ENCODE data around the gene LSM14B.

Gene LSM14B

DNA sequence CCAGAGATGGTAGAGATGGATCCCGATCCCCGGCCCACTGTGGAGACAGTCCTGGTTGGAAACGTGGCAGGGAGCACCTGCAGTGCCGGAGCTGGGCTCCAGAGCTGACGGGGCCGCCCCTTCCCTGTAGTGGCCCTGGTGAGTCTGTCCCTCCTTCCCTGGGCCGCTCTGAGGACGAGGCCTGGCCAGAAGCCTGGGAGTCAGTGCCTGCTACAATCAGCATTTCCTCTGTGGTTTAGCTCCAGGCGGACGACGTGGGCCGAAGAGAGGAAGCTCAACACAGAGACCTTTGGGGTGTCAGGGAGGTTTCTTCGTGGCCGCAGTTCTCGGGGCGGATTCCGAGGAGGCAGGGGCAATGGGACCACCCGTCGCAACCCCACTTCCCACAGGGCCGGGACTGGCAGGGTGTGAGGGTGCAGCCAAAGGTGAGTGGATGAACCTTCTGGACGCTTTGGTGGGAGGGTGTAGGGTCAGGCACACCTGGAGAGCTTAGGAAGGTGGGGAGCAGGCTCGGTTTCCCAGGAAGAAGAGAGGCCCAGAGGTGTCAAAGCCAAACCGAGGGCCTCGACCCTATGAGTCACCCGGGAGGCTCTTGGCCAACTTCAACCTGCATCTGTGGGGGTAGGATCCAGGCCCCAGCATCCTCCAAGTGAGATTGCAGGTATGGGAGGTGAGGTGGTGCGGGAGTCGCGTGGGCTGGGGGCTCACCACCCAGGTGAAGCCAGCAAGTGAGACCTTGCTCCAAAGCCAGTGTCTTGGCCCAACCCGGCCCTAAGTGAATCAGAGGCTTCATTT, 11.0 kb downstream of the LSM14B start:
- no peak for DNase-seq (ENCODE audit: low spot score)

DNA sequence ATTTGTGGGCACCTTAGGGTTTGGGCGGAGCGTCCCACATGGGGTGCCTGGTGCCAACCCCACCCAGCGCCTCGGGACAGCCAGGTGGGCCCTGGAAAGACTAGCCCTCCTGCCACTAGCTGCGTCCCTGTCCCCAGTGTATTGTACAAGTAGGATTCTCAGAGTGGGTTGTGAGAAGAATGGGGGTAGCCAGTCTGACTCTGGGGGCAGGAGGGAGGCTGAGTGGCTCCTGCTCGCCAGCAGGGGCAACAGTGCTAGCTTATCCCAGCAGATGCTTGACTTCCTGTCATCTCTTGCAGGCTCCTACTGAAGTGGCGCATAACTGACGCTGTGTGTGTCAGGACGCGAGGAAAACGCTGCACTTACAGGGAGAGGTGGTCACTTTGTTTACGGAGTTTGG, 11.6 kb downstream of the LSM14B start:
- no peak for DNase-seq (ENCODE audit: low spot score)

DNA sequence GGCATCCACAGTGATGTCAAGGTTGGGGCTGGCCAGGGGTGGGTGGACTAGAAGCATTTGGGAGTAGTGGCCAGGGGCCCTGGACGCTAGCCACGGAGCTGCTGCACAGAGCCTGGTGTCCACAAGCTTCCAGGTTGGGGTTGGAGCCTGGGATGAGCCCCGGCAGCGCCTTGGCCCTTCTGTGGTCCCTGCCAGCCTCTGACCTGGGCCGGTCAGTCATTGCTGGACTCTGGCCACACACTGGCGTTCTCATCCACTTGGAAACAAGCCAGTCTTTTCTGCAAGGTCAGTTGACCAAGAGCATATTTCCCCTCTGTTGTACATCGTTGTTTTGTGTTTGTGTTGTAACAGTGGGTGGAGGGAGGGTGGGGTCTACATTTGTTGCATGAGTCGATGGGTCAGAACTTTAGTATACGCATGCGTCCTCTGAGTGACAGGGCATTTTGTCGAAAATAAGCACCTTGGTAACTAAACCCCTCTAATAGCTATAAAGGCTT, 12.5 kb downstream of the LSM14B start:
- DNase-seq (ENCODE audit: low spot score), result no peak

DNA sequence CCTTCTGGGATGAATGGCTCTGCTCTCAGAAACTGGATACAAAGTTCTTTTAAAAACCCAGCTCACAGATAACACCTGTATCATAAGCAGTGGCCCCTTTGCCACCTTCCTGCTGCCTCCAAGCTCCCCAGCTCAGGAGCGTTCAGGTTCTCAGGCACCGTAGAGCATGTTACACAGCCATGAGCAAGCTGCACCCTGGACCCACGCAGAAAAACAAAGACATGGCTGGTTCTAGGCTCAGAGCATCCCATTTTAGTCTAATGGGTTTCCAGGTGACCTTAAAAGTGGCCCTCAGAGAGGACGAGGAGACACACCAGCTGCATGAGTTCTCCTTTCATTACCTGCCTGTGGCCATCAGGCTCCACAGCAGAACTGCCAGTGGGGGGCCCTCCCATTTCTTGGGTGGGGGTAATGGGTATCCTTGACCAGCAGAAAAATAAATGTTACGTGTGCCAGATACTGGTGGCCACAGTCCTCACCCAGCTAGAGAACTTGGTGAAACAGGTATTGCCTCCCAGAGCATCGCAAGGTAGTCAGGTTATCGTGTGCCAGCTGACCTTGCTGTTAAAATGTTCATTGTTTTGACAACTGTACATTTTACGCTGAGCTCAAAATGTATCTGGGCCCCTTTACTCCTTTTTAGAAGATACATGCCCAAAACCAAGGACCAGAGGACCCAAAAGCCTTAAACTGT, 13.4 kb downstream of the LSM14B start:
- DNase-seq (ENCODE audit: low spot score), result no peak

DNA sequence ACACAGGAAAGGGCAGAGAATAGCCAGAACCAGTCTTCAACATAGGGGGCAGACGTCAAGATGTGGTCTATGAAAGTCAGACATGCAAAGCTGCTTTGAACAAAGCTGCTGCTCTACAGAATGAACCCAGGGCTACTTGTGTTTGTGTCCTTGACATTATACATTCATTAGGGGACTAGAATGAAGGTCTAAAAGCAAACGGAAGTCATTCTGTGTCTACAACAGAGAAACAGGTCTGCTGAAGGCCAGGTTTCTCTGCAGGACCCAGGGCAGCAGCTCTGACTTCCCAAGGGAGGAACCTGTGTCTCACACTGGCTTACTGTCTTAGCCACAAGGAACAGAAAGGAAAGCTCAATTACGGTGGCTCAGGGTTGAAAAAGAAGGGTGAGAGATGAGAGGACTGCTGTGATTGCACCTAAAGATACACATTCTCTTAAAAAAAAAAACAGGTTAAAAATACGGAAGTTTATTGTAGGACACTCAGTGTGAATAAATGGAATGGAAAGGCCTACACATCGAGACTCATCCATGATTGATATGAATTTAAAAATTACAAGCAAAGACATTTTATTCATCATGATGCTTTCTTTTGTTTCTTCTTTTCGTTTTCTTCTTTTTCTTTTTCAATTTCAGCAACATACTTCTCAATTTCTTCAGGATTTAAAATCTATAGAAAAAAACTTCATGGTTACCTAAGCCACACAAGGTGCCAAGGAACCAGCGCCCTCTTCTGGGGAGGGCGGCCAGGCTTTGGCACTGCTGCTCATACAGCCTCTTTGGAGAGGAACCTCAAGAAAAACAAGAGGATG, 14.2 kb downstream of the LSM14B start:
- DNase-seq (ENCODE audit: low spot score), result peak; percentile 69

DNA sequence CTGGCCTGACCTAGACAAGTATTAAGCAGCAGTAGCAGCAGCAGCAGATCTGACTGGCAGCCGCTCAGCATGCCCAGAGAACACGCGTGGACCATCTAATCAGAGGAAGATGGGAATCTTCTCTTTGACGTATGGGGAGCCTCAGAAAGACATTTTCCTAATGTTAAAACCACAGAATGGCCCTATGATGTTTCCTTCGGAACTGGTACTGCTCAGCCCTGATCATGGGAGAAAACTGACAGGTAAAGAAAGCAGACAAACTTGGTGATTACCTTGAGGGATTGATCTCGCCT, 14.8 kb downstream of the LSM14B start:
- DNase-seq (ENCODE audit: low spot score), result no peak

DNA sequence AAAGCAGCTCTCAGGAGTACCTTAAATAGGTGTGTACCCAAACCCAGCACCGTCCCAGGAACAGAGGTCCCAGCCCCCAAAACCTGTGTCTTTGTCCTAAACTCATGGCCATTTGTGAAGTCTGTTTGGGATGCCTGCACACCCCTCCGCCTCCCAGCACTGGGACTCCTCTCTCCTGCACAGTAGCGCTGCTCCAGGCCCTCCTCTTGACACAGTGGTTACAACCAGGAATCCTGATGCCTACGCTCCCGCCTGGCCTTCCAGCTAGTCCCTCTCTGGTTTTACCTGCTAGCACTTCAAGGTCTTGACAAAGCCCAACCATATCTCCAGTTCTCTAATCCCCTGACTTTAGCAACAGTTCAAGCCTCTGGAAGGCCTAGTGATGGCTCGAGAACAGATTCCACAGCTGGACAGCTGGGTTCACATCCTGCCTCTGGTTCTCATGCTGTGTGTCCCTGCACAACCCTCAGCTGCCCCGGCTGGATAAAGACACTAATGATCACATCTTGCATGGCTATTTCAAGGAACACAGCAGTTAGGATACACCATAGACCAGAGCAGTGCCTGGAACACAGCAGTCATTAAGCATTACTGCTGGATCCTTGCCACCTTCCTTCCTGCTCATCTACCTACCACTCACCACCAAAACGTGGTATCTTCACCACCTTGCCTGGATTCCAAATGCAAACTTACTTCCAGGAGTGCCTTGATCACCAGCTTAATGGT, 15.4 kb downstream of the LSM14B start:
- DNase-seq (ENCODE audit: low spot score), result no peak

DNA sequence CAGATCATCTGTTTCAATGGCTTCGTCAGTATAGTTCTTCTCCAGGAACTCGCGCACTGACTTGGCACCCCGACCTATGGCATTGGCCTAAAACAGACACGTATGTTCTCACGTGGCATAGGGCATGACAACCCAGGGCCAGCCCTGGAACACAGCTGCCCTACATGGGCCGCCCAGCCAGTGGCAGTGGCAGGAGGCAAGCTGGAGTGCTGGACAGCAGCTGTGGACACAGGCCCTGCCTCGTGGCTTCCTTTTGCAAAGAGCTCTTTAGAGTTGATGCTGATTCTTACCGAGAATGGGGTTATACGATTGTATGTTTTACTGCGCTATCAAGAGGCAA, 15.9 kb downstream of the LSM14B start:
- DNase-seq (ENCODE audit: low spot score), result no peak

DNA sequence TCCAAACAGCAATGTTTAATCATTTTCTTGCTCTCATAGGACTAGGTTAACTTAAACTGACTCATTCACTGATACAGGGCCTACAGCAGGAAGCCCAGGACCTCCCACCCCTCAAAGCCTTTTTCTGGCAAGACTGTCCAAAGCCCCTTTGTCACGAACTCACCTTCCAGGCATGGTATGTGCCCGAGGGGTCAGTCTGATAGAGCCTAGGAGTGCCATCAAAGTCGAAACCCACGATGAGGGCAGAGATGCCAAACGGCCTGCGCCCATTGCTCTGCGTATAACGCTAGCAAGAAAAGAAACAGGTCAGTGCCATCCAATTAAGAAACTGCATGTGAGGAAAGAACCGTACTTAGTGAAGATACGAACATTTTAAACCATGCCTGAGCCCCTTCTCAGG, 16.6 kb downstream of the LSM14B start:
- no peak for DNase-seq (ENCODE audit: low spot score)

DNA sequence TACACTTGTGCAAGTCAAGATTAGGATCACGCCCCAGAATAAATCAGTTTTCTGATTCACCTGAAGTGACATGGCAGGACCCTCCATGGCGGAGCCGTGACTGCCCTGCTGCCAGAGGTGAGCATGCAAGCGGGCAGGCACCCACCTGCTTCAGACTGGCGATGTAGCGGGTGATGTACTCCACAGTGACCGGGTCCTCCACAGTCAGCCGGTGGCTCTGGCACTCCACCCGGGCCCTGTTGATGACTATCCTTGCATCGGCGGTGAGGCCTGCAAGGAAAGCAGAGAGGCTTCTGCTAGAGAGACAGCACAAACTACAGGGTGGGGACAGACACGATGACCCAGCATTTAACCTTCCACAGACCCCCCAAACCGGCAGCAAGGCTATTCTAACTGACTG, 17.4 kb downstream of the LSM14B start:
- DNase-seq (ENCODE audit: low spot score), result no peak

DNA sequence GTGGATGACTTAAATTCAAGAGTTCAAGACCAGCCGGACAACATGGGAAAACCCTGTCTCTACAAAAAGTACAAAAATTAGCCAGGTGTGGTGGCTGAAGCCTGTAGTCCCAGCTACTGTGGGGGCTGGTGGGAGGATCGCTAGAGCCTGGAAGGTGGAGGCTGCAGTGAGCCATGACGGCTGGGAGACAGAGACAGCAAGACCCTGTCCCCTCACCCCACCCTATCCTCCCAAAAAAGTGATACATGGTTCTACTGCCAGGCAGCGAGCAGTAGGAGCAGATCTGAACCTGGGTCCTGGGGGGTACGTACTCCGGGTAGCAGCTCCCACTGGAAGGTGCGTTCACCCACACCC, 18.7 kb downstream of the LSM14B start:
- DNase-seq (ENCODE audit: low spot score), result no peak

DNA sequence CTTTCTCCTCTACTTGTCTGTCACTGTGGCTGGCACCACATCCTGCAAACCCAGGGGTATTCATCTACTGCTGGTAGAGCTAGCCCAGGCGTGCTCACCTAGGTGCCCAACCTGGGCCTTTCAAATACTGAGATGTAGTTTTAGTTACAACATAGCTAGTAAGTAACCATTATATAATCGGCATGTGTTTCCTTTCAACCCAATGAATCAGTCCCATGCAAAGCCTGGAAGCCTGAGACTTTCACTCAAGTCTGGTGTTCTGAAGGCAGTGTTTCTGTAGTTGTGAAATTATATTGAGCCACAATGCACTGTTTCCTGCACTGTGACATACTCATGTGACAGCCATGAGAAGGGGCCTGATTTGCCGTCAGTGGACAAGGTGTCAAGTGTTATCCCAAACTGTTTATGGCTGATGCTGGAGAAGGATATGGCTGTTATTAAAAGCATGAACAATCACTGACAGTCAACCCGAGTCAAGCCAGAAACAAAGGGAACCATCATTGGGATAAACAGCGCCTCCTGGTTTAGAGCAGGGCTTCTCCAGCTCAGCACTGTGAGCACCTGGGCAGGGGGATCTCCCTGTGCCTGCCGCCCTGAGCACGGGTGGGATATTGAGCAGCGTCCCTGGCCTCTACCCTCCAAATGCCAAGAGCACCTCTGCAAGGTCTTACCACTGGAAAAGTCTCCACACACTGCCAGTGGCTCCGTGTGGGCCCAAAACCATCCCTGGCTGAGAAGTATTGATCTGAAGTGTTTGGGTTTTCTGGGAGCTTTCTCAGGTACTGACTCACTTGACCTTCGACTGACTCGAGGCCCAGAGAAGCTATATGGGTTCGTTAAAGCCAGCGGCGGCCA, 19.3 kb downstream of the LSM14B start:
- no peak for DNase-seq (ENCODE audit: low spot score)

DNA sequence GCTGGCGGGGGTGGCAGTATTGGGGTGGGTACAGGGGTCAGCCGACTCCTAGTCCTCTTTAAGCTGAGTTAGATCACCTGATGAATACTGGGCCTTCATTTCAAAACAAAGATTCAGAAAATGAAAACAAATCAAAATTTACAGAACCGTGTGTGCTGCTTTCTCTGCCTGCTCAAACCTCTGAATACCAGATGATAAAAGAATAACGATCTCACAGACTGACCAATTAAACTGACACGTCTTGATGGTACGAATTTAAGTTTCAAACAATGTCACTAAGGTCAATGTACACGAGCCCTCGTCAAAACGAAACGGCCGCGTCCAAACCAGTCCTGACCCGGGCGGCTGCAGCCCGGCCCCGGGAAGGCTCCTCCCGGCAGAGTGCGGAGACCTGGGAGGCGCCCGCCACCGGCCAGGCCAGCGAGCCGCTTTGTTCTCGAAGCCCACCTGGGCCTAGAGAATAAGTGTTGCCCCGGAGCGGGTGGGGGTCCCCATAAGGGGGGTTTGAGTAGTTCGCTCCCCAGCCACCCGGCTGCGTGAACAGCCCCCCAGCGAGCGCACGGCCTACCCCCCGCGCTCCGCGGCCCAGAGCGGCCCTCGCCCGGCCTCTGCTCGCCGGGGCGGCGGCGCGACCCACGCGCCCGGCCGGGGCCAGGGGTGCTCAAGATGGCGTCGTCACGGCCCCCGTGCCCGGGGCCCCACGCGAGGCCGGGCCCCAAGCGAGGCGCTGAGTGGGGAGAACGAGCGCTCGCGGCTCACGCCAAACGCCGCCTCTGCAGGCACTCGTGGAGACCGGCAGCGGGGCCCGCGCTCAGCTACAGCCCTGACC, 20.2 kb downstream of the LSM14B start:
- no peak for DNase-seq (ENCODE audit: low spot score)

DNA sequence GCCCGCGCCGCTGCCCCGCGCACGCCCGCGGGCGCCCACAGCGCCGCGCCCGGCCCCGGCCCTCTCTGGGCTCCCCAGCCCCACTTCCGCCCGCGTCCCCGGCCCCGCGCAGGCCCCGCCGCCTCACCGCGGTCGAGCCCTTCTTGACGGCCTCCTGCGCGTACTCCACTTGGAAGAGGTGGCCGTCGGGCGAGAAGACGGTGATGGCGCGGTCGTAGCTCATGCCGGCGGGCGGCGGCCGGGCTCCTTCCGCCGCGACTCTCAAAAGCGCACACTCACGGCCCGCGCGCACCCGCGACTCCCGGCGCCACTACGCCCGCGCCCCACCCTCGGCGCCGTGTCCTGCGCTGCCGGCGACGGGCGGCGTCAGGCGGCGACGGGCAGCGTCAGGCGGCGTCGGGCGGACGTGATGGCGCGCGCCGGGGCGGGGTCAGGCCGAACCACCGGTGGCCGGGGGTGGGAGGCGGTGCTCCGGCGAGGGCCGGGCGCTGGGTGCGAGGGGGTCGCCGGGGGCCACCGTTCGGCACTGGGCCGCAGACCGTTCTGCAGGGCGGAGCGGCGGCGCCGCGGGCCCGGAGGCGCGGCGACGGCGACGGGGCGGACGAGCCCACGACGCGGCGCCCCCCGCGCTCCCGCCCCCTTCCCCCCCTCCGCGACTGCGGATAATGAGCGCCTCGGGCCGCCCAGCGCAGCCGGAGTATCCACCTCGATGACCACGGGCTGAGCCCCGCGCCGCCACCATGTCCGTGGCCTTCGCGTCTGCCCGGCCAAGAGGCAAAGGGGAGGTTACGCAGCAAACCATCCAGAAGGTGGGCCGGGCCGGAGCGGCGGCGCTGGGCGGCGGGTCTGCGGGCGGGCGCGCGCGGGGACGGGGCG, 21.0 kb downstream of the LSM14B start, which contains the start of the genes PSMA7 and SS18L1:
Gene PSMA7, minus strand, starts transcription at position 314 of the 876 bp plus-strand sequence. Its CDS starts 91 bp downstream, at position 223.
Gene SS18L1, plus strand, starts transcription at position 689 of the 876 bp plus-strand sequence. Its CDS starts 52 bp downstream, at position 741.
- DNase-seq (ENCODE audit: low spot score), result peak; percentile 80

DNA sequence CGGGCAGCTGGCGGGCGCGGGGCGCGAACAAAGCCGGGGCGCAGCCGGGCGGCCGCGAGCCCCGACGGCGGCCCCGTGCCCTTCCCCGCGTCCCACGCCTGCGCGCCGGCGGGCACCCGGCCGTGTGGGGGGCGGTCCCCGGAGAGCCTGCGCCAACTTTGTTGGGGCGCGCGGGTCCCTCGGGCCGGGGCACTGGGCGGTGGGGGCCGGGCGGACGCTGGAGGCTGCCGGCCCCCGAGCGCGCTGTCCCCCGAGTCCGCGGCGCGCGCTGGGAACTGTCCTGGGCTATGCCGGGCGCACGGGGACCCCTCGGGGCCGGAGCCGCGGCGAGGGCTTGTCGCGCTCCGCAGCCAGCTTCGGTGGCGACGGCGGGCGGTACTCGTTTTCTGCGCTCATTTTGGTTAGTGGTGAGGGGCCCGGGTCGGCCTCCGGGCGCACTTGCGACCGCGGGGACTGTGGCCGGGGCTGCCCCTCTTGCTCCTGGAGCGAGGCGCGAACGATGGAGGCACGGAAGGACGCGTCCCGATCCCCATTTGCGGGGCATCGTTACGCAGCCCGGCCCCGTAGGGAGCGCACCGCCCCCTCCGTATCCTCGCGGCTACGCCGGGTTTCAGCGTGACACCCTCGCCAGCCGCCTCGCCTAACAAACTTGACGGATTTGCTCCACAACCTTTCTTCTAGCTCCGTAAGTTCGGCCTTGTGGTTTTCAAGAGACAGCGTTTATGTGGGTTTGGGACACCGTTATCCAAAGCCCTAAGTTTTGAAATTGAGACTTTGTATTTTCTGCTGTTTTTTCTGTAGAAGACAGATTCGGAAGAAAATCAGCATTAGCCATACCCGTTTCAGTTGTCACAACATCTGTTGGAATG, 21.9 kb downstream of the LSM14B start:
- peak; percentile 33 for DNase-seq (ENCODE audit: low spot score)

DNA sequence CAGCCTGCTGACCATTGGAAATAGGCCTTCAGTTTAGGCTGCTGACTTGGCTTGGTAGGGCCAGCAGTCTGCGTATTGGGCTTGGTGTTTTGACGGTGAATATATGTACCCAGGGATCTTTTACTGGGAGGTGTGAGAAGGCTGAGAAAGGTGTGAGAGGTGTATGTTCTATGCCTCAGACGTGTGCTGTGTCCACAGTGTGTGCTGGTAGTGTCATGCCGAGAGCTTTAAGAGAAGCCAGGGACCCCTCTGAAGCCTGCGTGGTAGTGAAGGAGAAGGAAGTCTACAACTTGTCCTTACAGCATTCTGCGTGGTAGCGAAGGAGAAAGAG, 23.4 kb downstream of the LSM14B start:
- DNase-seq (ENCODE audit: low spot score), result no peak

DNA sequence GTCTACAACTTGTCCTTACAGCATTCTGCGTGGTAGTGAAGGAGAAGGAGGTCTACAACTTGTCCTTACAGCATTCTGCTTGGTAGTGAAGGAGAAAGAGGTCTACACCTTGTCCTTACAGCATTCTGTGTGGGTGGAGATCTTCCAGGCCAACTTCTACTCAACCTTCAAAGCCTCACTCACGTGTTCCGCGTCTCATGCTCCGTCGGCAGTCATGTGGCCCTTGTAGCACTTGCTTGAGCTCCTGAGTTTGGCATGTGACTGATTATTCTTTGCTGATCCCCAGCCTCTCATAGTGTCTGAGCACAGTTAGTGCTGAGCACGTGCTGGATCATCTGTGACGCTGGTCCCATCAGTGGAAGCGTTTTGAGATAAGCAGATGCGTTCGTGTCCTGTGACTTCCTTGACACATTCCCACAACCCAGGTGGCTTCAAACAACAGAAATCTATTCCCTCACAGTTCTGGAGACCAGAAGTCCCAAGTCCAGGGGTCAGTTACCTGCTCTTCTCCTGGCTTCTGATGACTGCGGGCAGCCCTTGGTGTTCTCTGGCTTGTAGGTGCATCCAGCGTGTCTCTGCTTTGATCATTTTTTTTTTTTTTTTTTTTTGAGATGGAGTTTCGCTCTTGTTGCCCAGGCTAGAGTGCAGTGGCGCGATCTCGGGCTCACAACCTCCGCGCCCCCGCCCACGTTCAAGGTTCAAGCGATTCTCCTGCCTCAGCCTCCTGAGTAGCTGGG, 23.9 kb downstream of the LSM14B start:
- no peak for DNase-seq (ENCODE audit: low spot score)

DNA sequence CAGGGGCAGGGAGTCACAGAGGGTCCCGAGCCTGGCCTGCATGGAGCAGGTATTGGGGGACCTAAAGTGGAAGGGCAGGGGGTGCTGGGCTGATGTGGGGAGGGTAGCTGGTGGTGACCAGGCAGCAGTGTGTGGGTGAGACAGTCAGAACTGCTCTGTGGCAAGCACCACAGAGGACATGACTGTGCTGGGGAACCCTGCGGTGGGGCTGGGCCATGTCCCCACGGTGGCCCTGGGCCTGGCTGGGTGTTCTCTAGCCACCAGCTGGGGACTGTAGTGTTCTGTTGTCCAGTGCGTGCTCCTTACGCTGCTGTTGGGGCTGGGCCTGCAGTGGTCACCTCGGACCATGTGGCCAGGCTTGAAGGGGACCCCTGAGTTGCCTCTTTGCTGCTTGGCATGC, 24.9 kb downstream of the LSM14B start:
- no peak for DNase-seq (ENCODE audit: low spot score)

Measured in CD4-positive, alpha-beta T cell treated with Interleukin-6 at 100 ng/mL for 8 hours (primary cell).